HCT116 (cell line): ENCODE results near the gene SNAPC1. TPM values are rescaled to one million over a fixed set of nuclear protein-coding genes. Genes with fewer than 3 reads are reported as not detected.

ENCODE experiments used
- ATAC-seq: fragments of 200-7000 bp; cut with Tn5 transposase; 2 replicates; pipeline ENCODE4 v1.9.1; 2020; ENCODE audit warnings: mild to moderate bottlenecking, moderate library complexity
- BruUV-seq: library from RNA; stranded (reverse); fragments of 400-500 nt; replicated peaks from 2 replicates; lab custom pipeline; 2021; lab: Mats Ljungman, UMichigan
- CTCF ChIA-PET: fragments of 300-600 bp; sonication (Branson Sonifier 250); formaldehyde crosslinking; loops from one replicate; lab custom pipeline; 2021; ENCODE audit warnings: antibody characterized with exemption; lab: Charles Lee
- POLR2A ChIA-PET: fragments of 300-600, 350-600 bp; sonication (Branson Sonifier 250); formaldehyde crosslinking; loops from one replicate; lab custom pipeline; 2021; ENCODE audit warnings: antibody characterized with exemption; lab: Charles Lee
- RAD21 ChIA-PET, 2 experiments: fragments of 300-600 bp; sonication (Branson Sonifier 250); formaldehyde crosslinking; loops; one replicate each; lab custom pipeline; 2023; ENCODE audit warnings: low total read pairs in 2 of 2; ENCODE audit not compliant: uncharacterized antibody in 2 of 2, unreplicated experiment in 2 of 2, low non-redundant PET in 1 of 2; lab: Charles Lee
- DNase-seq: peaks from one replicate; pipeline ENCODE4 v3.0.0-alpha.2; 2010; ENCODE audit warnings: low read depth, low spot score
- H2AFZ ChIP-seq: fragments of 200-600 bp; shearing (Covaris generic), sonication (generic); 2 replicates; pipeline ENCODE4 v1.6.1; 2017; ENCODE audit warnings: low read depth, mixed run types, mixed read lengths, antibody characterized with exemption, low read length; ENCODE audit not compliant: poor library complexity, severe bottlenecking
- H3K27ac ChIP-seq: 2 replicates; pipeline ENCODE4 v1.5.1; 2012; ENCODE audit warnings: low read depth, low read length
- H3K27me3 ChIP-seq: fragments of 200-600 bp; sonication (generic); 2 replicates; pipeline ENCODE4 v1.6.1; 2016; ENCODE audit warnings: mixed run types, low read length, mixed read lengths; ENCODE audit not compliant: insufficient read depth
- H3K36me3 ChIP-seq, 2 experiments: fragments of 200-500 bp in 1 of 2; fragments of 200-600 bp in 1 of 2; sonication (Bioruptor generic) in 1 of 2; sonication (generic) in 1 of 2; 2 replicates each; pipeline versions ENCODE4 v1.5.1 to v1.6.1; 2014 to 2016; ENCODE audit warnings: low read length in 2 of 2, inconsistent platforms in 1 of 2, mixed read lengths in 1 of 2, mixed run types in 1 of 2; ENCODE audit not compliant: insufficient read depth in 2 of 2, control insufficient read depth in 1 of 2
- H3K4me1 ChIP-seq, 2 experiments: fragments of 200-600 bp in 1 of 2; sonication (generic) in 1 of 2; 2 replicates each; pipeline versions ENCODE4 v1.5.1 to v1.6.1; 2012 to 2017; ENCODE audit warnings: low read length in 2 of 2, inconsistent platforms in 1 of 2, mild to moderate bottlenecking in 1 of 2, mixed read lengths in 1 of 2, mixed run types in 1 of 2, moderate library complexity in 1 of 2; ENCODE audit not compliant: insufficient read depth in 2 of 2, control insufficient read depth in 1 of 2
- H3K4me2 ChIP-seq: fragments of 200-600 bp; sonication (generic); 2 replicates; pipeline ENCODE4 v1.6.1; 2017; ENCODE audit warnings: mixed run types, low read length, mixed read lengths
- H3K4me3 ChIP-seq, 2 experiments: fragments of 200-600 bp in 1 of 2; sonication (generic) in 1 of 2; replicated peaks in 1 of 2; 2 replicates each; pipeline ENCODE4 v1.5.1; 2011 to 2016; ENCODE audit warnings: low read length in 2 of 2, control low read depth in 1 of 2, low read depth in 1 of 2, mild to moderate bottlenecking in 1 of 2, mixed read lengths in 1 of 2, mixed run types in 1 of 2
- H3K79me2 ChIP-seq: fragments of 200-600 bp; sonication (generic); 2 replicates; pipeline ENCODE4 v1.6.1; 2017; ENCODE audit warnings: mild to moderate bottlenecking, mixed run types, low read length, moderate library complexity, mixed read lengths; ENCODE audit not compliant: insufficient read depth
- H3K9ac ChIP-seq: fragments of 200-600 bp; sonication (generic); 2 replicates; pipeline ENCODE4 v1.6.1; 2016; ENCODE audit warnings: low read length, mixed read lengths
- H3K9me2 ChIP-seq: fragments of 200-600 bp; sonication (generic), shearing (Covaris generic); 2 replicates; pipeline ENCODE4 v1.6.1; 2017; ENCODE audit warnings: mixed run types, mild to moderate bottlenecking, moderate library complexity; ENCODE audit not compliant: insufficient read depth
- H3K9me3 ChIP-seq, 2 experiments: fragments of 200-500 bp in 1 of 2; fragments of 200-600 bp in 1 of 2; sonication (Bioruptor generic) in 1 of 2; sonication (generic) in 1 of 2; 2 replicates each; pipeline ENCODE4 v1.6.1; 2014 to 2017; ENCODE audit warnings: low read length in 2 of 2, mixed read lengths in 2 of 2, inconsistent platforms in 1 of 2, low read depth in 1 of 2, mild to moderate bottlenecking in 1 of 2, mixed run types in 1 of 2, moderate library complexity in 1 of 2; ENCODE audit not compliant: control insufficient read depth in 1 of 2, insufficient read depth in 1 of 2
- H4K20me1 ChIP-seq: fragments of 200-600 bp; sonication (generic), shearing (Covaris generic); 2 replicates; pipeline ENCODE4 v1.6.1; 2017; ENCODE audit warnings: mixed run types, mild to moderate bottlenecking, moderate library complexity; ENCODE audit not compliant: insufficient read depth
- CBX3 ChIP-seq: IDR thresholded peaks from 2 replicates; pipeline ENCODE4 v1.6.1; 2012; ENCODE audit warnings: low read depth
- CEBPB ChIP-seq: IDR thresholded peaks from 2 replicates; pipeline ENCODE4 v1.6.1; 2012; ENCODE audit warnings: low read depth
- EGR1 ChIP-seq: IDR thresholded peaks from 2 replicates; pipeline ENCODE4 v1.6.1; 2012; ENCODE audit warnings: low read depth
- EZH2 ChIP-seq: fragments of 200-600 bp; sonication (generic); IDR thresholded peaks from 2 replicates; pipeline ENCODE4 v1.6.1; 2017; ENCODE audit warnings: antibody characterized with exemption, mixed run types
- EZH2phosphoT487 ChIP-seq: fragments of 200-600 bp; IDR thresholded peaks from 2 replicates; pipeline ENCODE4 v1.6.1; 2018; ENCODE audit warnings: antibody characterized with exemption, borderline replicate concordance
- FOSL1 ChIP-seq: IDR thresholded peaks from 2 replicates; pipeline ENCODE4 v1.6.1; 2012; ENCODE audit warnings: low read depth
- JUND ChIP-seq: IDR thresholded peaks from 2 replicates; pipeline ENCODE4 v1.6.1; 2012
- POLR2A ChIP-seq: IDR thresholded peaks from 2 replicates; pipeline ENCODE4 v1.7.0; 2011; ENCODE audit warnings: borderline replicate concordance; ENCODE audit not compliant: insufficient read depth, insufficient read length; ENCODE audit errors: extremely low read depth
- POLR2AphosphoS5 ChIP-seq: IDR thresholded peaks from 2 replicates; pipeline ENCODE4 v1.6.1; 2011; ENCODE audit warnings: mild to moderate bottlenecking, low read depth, low read length, moderate library complexity
- RAD21 ChIP-seq: IDR thresholded peaks from 2 replicates; pipeline ENCODE4 v1.6.1; 2012; ENCODE audit warnings: low read depth, mild to moderate bottlenecking
- TCF7L2 ChIP-seq: IDR thresholded peaks from 2 replicates; pipeline ENCODE4 v1.7.0; 2011; ENCODE audit warnings: borderline replicate concordance, inconsistent platforms; ENCODE audit not compliant: insufficient read depth, insufficient read length; ENCODE audit errors: extremely low read depth
- ZFX ChIP-seq: fragments of 450-650 bp; IDR thresholded peaks from 2 replicates; pipeline ENCODE4 v1.6.1; 2017
- intact Hi-C: fragments of 100-400 bp; cut with micrococcal nuclease; formaldehyde crosslinking; loops from 2 replicates; pipeline ENCODE4 v1.10.0; 2022
- total RNA-seq: library from RNA; stranded (reverse); gene quantifications from one replicate; pipeline ENCODE4 v1.2.1, GENCODE V29; 2021; ENCODE audit not compliant: unreplicated experiment
- TF ChIP-seq, protein P1 (sequence below): IDR thresholded peaks from 2 replicates; pipeline ENCODE4 v1.6.1; 2012; ENCODE audit warnings: low read depth
- TF ChIP-seq, protein P2 (sequence below): IDR thresholded peaks from 2 replicates; pipeline ENCODE4 v1.6.1; 2012
- TF ChIP-seq, protein P3 (sequence below): IDR thresholded peaks from 2 replicates; pipeline ENCODE4 v1.6.1; 2012

Gene SNAPC1
- total RNA-seq, 1 experiment from 2014 or later = 8.2 TPM

DNA sequence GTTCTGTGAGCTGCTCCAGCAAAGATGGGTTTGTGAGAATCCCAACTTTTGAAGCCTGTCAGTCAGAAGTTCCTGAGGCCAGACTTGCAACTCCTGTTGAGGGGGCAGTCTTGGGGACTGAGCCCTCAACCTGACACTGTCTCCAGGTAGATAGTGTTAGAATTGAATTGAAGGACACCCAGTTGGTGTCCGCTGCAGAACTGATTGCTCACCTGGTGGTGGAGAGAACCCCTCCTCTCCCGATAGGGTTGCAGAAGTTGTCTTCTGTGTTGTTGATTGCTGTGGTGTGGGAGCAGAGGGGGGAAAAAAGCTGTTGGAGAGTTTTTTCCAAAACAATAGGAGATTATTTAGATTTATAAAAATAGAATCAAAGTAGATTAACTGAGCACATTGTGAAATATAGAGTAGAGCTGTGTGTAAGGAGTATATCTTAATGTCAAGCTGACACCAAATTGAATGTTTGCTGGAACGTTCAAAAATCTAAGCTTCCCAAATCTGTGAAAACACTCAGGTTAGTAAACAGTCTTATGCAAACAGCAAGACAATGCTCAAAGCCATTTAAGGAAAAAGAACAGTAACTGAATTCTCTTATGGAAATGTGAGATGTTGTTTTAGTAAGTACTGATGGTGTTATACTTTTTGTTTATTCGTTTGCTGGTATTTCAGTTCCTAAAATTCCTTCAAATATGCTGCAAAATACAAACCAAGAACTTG is 48.3 kb upstream of the SNAPC1 start (continued):
- TF ChIP-seq, protein P1, sequence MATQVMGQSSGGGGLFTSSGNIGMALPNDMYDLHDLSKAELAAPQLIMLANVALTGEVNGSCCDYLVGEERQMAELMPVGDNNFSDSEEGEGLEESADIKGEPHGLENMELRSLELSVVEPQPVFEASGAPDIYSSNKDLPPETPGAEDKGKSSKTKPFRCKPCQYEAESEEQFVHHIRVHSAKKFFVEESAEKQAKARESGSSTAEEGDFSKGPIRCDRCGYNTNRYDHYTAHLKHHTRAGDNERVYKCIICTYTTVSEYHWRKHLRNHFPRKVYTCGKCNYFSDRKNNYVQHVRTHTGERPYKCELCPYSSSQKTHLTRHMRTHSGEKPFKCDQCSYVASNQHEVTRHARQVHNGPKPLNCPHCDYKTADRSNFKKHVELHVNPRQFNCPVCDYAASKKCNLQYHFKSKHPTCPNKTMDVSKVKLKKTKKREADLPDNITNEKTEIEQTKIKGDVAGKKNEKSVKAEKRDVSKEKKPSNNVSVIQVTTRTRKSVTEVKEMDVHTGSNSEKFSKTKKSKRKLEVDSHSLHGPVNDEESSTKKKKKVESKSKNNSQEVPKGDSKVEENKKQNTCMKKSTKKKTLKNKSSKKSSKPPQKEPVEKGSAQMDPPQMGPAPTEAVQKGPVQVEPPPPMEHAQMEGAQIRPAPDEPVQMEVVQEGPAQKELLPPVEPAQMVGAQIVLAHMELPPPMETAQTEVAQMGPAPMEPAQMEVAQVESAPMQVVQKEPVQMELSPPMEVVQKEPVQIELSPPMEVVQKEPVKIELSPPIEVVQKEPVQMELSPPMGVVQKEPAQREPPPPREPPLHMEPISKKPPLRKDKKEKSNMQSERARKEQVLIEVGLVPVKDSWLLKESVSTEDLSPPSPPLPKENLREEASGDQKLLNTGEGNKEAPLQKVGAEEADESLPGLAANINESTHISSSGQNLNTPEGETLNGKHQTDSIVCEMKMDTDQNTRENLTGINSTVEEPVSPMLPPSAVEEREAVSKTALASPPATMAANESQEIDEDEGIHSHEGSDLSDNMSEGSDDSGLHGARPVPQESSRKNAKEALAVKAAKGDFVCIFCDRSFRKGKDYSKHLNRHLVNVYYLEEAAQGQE = no peak
- no peak for TF ChIP-seq FOSL1

DNA sequence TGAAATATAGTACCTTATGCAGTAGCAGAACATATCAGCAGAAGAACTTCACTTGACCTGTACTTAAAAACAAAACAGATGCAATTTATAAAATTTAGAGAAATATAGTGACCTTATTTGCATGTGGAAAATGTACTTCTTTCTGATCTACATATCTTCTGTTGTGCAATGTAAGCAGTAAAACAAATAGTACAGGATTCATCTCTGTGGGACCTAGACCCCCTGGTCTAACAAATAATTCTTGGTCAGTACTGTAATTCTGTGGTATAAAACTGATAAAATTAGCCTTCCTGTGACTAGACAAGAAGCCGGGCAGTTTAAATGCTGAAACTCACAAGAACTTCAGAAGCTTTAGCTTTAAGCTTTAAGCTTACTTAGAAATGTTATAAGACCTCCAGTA is 45.3 kb upstream of the SNAPC1 start:
- no peaks in the 10 kb centered on the region for H3K9me3 ChIP-seq
- H3K36me3 ChIP-seq = peaks cover under 1 to 2% of the 10 kb centered on the region in 2 experiments; a peak in 1 of 4 replicates
- ChIA-PET POLR2A (interaction anchor here (0.9 kb wide), 1 partner anchor 154 kb away, joined by 4 read pairs; no protein-coding TSS in a partner anchor), RAD21 (no interaction called here), CTCF (no interaction called here)
- peaks cover 11% of the 10 kb centered on the region; the same call in 1 of the 2 replicates for H4K20me1 ChIP-seq
- no peak for DNase-seq
- no peaks in the 10 kb centered on the region for H3K27me3 ChIP-seq
- intact Hi-C loops = no loop called here
- no peak for ATAC-seq
- no peak overlapping the region for H2AFZ ChIP-seq
- H3K9ac ChIP-seq = no peak overlapping the region
- H3K79me2 ChIP-seq = peaks cover 99% of the 10 kb centered on the region
- no TSS peak for BruUV-seq
- H3K9me2 ChIP-seq = no peaks in the 10 kb centered on the region
- no peak overlapping the region for H3K4me2 ChIP-seq
- peaks cover 8 to 37% of the 10 kb centered on the region in 2 experiments for H3K4me1 ChIP-seq
- H3K4me3 ChIP-seq = no peak overlapping the region
- no peak overlapping the region for H3K27ac ChIP-seq
- TF ChIP-seq POLR2A (no peak), CBX3 (no peak), FOSL1 (no peak), JUND (no peak), EZH2 (no peak), RAD21 (no peak), EGR1 (no peak), ZFX (no peak), TCF7L2 (no peak), CEBPB (no peak), EZH2phosphoT487 (no peak), POLR2AphosphoS5 (no peak)
- TF ChIP-seq, protein P2, sequence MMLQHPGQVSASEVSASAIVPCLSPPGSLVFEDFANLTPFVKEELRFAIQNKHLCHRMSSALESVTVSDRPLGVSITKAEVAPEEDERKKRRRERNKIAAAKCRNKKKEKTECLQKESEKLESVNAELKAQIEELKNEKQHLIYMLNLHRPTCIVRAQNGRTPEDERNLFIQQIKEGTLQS = no peak
- TF ChIP-seq, protein P3, sequence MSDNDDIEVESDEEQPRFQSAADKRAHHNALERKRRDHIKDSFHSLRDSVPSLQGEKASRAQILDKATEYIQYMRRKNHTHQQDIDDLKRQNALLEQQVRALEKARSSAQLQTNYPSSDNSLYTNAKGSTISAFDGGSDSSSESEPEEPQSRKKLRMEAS = no peak
- TF ChIP-seq, protein P1 = no peak
